NCI-H345 (cell line): Measurements from ENCODE around the gene ITIH4.

Source experiments
- DNase-seq: peaks from one replicate; lab custom pipeline; 2025; lab: John Stamatoyannopoulos, UW

Gene ITIH4

DNA sequence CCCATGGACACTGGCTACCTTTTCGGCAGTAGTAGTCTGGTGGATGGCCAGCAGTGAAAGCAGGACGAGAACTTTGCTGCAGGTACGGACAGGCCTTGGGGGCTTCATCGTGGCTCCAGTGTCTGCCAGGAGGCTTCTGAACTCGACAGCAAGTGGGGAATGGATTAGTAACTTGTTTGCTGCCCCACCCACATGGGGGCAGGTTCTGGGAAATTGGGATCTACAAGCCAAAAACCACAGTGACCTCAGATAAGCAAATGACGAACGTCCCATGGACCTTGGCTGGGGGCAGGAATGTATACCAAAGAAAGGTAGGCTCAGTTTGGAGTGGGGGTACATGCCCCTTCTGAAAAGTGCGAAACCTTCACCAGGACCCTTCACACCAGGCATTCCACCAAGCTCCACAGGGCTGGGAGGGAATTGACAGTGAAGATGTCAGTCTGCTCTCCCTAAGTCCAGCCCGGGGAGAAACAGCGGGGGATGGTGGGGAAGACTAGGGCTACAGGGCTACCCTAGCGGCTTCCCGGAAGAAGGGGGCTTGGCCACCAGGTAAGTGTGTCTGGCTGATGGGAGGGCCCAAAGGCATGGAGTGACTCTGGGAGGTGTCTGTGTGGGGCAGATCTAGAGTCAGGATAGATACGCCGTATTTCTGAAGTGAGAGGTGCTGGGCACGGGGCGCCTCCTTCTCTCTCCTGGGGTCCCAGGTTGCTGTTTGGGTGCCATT is at the start of gene ITIH4:
ITIH4 (minus strand) TSS at position 138 of the 724 bp plus-strand sequence; CDS start at position 108, 30 bp downstream.
- DNase-seq, result no peak

DNA sequence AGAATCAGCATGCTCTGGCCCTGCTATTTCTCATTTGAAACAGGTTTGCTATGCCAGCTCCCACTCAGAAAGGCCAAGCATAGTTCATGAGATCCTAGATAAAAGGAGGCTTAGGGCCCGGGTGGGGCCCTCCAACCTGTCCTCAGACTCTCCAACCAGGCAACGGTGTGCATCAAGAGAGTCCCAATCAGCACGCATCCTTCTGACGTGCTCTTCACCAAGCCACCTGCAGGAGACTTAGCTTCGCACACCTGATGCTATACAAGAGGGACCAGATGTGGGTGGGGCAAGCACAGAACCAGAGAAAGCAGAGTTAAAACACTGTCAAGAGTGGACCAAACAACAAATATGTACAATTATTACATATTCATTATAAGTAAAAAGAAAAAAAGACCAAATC is 49.6 kb upstream of the ITIH4 start:
- DNase-seq, result no peak

DNA sequence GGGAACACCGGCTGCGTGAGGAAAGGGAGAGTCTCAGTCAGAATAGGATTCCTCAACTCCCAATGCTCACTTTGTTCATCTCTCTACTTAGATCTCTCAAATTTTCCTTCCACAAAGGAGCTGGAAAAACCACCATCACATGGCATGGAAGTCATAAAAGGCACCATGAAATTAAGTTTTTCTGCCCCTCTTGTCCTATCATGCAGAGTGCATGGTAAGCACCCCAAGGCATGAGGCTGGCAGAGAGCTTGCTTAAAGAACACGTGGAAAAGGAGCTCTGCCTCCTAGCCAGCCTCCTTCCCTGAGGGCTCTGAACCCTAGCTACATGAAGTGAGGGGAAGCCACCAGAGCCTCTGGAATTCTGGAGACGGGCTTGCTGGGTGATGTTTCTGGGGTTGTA is 49.1 kb upstream of the ITIH4 start:
- no peak for DNase-seq

DNA sequence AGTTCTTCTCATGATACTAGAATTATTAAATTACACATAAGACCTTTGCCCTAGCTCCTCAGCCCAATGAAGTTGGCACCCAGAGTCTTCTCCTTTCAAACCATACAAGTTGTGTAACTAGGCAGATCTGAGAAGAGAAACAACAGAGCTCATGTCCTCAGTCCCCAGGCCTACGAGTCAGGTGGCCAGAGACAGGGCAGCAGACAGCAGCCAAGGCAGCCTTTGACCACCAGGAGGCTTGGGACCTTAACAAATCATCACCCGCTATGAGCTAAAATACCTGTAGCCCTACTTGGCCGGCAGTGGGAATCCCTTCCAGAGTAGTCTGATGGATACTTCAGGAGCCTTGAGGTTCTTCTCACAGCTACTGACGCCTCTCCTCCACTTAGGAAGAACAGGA is 48.6 kb upstream of the ITIH4 start:
- DNase-seq, result no peak

DNA sequence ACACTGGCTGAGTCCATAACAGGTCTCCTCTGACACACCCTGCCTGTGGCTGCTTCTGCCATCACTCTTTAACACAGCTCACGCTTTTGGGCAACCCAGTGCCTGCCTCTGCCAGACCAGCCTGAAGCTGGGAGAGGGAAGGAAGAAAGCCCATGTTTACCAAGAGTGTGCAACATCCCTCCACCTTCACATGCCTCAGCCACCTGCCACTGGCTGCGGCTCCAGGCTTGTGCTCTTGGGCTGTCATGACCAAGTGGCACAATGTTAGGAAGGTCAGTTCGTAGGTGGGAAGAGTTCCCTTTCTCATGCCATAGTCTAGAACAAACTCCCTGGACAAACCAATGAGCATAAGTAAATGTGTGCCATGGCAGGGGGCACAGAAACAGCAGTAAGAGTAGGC is 46.6 kb upstream of the ITIH4 start:
- no peak for DNase-seq

DNA sequence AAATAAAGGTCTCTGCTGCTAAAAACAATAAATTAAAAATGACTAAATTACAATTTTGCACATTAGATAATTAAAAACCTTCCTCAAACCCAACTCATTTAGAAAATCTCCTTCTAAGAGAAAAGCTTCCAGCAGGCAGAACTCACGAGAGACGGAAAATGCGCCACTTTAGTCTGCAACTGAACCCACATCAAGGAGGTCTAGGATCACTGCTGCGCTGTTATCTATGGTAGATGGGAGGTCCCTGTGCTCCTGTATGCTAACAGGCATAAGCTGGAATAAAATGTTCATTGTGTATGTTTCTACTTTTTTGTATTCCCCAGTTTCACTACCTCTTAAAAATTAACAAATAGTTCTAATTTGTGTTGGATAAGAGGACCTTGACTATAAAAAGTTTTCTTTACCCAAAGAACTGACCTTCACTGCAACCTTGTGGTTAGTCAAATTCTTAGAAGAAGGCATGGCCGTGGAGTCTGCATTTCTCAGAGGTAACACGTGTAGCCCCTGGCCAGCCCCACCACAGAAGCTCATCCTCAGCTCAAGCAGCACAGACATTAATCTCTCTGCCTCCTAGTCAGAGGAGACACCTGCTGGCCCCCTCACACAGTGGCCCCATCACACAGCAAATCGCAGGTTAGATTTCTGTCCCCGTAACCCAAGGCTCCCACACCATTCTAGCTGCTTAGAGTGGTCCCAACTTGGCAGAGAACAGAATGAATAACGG is 44.6 kb upstream of the ITIH4 start:
- no peak for DNase-seq

DNA sequence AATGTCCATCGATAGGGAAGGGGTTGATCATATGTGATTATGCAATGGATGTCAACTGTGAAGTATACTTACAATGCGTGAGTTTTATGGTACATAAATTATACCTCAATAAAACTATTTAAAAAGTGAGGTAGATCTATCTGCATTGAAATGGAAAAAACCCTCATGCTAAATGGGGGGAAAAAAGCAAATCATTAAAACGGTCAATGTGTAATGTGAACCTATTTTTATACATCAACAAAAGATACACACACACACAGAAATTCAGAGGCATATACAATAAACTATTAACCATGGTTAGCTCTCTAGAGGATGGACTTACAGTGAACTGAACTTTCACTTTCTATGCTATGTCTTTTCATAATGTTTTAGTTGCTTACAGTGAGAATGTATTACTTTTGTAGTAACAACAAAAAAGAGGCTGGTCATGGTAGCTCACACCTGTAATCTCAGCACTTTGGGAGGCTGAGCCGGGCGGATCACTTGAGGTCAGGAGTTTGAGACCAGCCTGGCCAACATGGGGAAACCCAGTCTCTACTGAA is 43.8 kb upstream of the ITIH4 start:
- DNase-seq, result no peak

DNA sequence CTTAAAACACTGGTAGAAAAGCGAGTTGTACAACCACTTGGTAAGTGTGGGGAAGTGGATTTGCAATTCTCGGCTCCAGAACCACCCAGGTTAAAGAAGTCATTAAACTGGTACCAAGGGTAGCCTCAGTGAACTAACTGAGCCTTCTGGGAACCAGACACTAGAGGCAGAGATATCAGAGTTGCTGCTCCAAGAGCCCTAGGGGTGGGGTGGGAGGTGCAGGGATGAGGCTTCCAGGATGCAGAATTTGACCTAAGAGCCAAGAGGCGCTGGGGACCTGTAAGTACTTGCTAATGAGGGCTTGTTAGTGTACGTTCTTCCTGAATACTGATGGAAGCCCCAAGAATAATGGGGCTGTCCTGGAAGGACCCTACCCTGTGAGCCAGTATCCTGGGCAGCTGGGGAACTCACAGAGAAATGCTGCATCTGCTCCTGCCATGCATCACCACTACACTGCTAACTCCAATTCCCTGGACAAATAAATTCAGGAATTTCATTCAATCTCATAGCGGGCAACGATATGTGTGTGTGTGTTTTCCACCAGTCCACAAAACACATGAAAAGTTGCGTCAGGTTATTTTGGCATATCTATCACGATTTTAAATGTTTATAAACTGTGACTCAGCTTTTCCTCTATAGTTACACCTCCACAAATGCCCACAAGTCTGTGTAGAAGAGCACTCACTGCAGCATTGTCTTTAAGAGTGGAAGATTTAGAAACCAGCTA is 43.1 kb upstream of the ITIH4 start:
- DNase-seq, result no peak

DNA sequence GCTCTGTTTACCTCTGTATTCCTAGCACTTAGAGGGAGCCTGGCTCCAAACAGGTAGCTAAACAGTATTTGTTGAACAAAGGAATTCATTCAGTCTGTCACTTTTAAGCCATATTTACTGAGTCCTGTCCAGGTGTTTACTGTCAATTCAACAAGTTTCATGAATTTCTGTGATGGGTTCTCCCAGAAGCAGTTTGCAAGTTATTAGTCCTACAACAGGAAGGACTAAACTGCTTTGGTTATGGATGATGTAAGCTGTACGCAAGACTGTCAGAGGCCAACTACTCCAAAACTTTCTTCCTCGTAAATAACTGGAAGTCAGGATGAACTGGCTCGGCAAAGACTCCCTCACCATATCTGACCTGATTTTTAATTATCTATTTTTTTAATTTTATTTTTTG is 41.8 kb upstream of the ITIH4 start:
- DNase-seq, result no peak

DNA sequence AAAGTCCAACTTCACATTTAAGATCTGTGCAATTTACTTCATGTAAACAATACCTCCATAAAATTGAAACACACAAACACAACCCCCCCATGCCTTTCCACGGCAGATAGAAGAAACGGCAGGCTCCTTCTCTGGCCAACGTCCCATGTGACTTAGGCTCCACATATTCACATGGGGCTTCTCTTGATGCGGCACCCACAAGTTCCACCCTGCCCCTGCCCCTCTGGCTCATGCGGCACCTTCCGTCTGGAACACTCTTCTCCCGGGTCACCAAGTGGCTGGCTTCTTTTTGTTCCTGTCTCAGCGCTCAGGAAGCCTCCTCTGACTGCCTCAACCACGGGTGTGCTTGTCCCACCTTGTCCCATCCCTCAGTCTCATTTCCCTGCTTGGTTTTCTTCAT is 41.3 kb upstream of the ITIH4 start:
- no peak for DNase-seq

DNA sequence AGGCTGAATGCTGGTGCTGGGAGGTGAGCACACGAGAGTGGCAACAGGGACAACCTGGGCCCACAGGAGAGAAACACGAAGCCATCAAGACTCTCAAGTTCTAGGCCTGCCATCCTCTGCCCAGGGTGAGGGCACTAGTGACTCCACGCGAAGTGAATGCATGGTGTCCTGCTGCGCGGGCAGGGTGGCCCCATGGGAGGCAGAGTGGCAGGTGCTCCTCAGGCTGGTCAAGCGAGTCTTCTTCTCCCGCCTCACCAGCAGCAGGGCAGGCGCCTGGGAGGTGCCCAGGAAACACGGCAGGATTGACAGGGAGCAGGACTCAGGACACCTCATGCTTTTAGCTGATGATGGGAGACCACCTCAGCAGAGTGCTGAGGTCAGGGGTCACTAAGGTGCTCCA is 40.0 kb upstream of the ITIH4 start:
- no peak for DNase-seq

DNA sequence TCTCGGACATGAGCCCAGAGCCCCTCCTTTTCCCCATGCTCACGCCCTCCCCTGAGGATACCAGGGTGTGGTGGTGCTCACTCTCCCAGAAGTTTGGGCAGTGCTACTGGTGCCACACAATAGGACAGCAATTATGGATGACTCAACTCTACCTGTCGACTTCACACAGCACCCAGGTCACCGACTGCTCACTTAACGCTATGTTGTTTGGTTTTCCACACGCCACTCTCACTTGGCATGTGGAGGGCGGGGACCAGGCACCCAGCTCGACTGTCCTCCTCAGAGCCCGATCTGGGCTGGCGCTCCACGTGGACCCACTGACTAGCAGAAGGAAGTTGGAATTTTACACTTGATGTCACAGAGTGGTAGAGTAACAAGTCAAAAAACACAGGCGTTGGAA is 36.0 kb upstream of the ITIH4 start:
- DNase-seq, result peak; percentile 67

DNA sequence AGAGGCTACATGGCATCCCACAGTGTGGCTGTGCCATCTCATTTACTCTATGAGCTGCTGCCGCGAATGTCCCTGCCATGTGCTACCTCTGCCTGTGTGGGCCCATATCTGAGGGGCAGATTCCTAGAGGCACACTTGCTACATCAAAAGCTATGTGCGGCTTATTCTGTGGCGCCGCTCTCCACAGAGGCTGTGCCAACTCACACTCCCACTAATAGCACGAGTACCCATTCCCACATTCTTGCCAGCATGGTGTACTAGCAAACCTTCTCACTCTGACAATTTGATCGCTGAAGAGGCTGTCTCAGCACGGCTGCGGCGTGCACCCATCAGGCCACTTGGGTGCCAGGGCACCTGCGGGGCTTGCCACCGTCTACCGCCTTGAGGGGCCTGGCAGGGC is 35.5 kb upstream of the ITIH4 start:
- DNase-seq, result no peak

DNA sequence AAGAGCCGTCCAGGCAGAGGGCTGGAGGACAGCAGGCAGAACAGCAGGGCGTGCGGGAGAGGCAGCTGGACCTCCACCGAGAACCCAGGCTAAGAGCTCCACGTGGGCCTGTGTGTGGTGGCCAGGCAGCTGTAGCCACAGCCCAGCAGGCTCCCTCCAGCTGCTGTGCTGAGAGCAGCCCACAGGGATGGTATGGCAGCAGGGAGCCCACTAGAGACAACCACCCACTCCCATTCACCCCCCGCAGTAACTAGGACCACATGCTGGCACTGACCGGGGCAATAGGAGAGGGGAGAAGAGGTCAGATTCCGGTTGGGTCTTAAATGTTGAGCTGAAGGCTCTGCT is 29.9 kb upstream of the ITIH4 start:
- no peak for DNase-seq

DNA sequence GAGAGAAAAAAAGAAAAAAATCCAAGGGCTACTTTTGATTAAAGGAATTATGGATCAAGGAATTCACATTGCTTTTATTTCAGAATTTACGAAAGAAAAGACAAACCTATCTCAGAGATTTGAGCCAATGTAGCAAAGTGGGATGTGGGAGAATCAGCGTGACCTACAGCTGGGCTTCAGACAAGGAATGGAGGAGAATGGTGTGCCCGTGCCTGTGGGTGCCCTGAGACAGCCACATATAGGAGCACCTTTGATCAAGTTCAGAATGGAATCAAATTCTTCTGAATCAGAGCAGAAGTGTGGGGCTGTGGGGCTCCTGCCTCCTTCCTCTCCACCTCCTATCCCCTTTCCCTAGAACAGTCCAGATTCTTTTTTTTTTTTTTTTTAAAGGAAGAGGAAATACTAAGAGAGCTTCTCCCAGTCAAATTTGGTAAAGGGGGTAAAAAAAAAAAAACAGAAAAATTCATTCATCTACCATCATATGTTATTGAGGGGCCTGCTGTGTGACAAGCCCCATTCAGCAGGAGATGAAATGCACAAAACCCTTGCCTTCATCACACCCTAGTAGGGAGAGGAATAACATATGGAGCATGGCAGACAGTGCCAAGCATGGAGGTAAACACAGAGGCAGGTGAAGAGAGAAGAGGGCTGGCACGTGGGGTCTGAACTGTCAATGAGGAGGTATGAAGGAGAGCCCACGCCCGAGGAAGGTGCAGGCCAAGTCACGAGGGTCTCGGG is 29.4 kb upstream of the ITIH4 start:
- DNase-seq, result peak; percentile 11

DNA sequence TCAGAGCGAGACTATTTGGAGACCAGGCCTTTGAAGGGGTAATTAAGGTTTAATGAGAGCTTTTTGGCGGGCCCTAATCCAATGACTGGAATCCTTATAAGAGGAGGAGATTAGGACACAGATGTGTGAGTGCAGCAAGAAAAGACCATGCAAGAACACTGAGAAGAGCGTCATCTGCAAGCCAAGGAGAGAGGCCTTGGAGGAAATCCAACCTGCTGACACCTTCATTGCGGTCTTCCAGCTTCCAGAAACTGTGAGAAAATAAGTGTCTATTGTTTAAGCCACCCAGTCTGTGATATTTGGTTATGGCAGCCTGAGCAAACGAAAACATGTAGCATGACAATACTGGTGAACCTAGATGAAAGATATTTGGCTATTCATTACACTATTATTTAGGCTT is 27.4 kb upstream of the ITIH4 start:
- no peak for DNase-seq

DNA sequence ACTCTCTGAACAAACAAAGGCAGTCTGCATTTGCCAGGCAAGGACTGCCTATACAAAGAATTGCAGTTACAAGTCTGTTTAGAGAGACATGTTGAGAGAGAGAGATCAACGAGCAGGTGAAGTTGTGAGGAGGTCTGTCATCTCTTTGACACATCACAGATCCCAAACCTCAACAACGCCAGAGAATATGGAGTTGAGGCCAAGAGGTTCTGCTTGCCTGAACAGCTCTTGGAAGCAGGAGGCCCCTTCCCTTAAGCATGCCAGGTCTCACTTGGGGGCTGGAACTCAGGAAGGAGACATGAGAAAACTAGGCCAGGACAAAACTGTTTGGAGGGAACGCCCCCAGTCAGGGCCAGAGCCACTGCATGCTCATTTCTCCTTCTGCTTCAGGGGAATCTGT is 26.7 kb upstream of the ITIH4 start:
- no peak for DNase-seq

DNA sequence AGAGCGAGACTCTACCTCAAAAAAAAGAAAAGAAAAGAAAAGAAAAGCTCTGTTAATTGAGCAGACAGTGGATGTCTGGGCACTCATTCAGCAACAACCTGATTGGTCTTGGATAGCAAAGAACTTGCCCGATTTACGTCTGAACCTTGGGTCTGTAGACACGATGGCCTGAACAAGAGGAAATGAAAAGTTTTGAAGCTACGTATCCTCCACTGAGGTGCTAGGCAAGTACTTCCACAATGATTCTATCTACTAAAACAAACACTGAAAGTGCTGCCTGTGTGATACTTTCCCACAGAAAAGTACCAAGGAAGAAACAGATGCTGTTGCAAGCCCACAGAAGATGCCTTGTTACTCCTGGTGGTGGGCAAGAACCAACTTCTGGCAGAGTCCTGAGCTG is 26.2 kb upstream of the ITIH4 start:
- DNase-seq, result no peak

DNA sequence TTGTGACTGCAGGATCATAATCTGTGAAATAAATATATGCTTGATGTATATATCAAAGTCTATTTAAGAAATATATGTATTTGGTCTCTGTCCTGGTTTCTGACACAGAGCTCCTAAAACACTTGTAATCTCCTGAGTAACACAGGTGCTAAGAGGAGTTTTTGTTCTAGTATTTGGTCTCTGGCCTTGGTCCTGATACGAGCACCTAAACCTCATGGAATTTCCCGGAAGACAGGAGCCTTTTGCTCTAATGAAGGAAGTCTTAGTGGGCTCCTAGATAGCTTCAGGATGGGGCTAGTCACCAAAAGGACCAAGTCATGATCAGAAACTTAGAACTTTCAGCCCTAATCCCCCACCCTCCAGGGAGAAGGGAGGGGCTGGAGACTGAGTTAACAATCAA is 23.5 kb upstream of the ITIH4 start:
- DNase-seq, result no peak

DNA sequence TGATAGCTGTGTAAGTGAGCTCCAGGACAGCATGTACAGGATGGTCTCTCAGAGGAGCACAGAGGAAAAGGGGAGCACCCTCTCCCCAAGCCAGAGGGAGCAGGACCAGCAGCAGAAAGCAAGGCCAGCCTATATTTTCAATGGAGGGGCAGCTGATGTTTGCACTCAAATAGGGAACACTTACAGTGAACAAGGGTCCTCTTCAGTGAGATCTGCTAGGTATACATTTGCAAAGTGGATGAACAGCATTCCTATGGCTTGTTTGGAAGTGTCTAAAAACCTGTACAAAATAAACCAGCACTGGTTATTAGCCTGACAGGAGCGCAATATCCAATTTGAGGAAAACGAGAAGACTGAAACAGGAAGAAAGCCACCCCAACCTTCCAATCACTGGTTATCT is 21.9 kb upstream of the ITIH4 start:
- no peak for DNase-seq

DNA sequence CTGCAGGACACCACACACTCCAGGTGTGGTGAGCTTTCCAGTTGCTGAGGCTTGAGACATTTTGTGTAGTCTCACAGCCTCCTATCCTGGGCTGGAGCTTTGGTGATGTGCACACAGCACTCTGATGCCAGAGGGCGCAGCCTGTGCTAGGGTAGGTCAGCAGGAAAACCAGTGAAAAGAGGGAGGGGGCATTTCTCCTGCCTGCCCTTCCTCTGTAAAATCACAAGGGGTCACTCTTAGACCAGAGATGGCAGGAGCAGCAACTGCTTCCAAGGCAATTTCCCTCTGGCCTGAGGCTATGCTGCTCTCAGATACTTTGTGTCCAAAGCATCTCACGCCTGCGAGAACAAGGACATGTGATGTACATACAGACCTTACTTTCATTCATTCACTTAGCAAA is 20.9 kb upstream of the ITIH4 start:
- DNase-seq, result peak; percentile 21

DNA sequence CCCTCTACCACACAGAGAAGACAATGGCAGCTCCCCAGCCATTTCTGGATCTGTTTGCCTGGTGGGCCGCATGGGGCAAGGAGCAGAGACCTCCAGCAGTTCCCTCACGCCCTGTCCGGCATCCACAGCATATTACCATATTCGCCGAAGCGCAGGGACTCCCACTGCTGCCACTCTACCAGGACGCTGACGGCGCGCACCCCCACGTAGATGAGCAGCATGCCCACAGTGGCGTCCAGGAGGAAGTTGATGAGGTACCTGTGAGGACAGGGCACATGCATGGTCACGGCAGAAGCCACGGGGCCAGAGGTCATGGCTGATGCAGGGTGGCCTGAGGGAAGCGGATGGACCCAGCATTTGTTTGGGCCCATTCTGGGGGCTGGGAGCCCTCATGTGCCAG is 19.2 kb upstream of the ITIH4 start:
- no peak for DNase-seq
